SK-N-SH treated with all-trans-retinoic acid at 6 μM for 48 hours (cell line): Measurements from ENCODE around the gene TRABD.

Experiments used
- ESRRG ChIP-seq: fragments of 250-450 bp; sonication (Bioruptor Pico); IDR thresholded peaks from 2 replicates; pipeline ENCODE4 v1.6.1; 2021; ENCODE audit warnings: mild to moderate bottlenecking
- RARB ChIP-seq: fragments of 250-450 bp; sonication (Bioruptor Pico); IDR thresholded peaks from 2 replicates; pipeline ENCODE4 v1.8.0; 2021; ENCODE audit warnings: mild to moderate bottlenecking, moderate library complexity
- ZFP30 ChIP-seq: fragments of 450-650 bp; formaldehyde crosslinking; IDR thresholded peaks from 2 replicates; pipeline ENCODE4 v1.5.0; 2022; ENCODE audit warnings: mild to moderate bottlenecking, moderate library complexity
- TF ChIP-seq, protein P1 (sequence below): fragments of 250-450 bp; sonication (Bioruptor Pico); IDR thresholded peaks from 2 replicates; pipeline ENCODE4 v1.8.0; 2020; ENCODE audit warnings: mild to moderate bottlenecking, moderate library complexity, borderline replicate concordance

DNA sequence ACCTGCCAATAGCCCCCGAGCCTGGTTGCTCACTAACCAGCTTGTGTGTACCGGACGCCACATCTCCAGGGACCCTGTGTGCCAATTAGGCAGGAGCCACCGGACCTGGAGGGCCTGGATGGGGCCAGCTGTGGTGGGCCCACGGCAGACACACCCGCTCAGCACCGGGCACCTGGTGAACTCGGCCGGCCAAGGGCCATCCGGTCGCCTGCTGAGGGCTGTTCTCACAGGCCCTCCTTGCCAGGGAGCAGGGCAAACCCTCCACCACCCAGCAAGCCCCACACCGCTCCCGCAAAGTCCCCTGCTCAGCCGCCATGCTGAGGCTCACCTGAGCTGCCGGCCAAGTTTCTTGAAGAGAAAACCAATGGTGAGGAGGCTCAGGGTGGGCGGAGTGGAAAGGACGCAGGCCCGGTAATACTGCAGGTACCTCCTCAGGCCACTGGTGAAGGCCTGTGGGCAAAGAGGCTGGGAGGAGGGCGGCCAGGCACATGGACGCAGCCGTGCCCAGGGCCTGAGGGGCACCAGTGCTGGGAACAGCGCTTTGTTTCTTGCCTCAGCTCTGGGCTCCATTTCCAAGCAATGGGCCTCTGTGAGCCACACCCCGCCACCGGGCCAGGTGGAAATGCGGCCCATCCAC is 42.0 kb downstream of the TRABD start:
- TF ChIP-seq, protein P1, sequence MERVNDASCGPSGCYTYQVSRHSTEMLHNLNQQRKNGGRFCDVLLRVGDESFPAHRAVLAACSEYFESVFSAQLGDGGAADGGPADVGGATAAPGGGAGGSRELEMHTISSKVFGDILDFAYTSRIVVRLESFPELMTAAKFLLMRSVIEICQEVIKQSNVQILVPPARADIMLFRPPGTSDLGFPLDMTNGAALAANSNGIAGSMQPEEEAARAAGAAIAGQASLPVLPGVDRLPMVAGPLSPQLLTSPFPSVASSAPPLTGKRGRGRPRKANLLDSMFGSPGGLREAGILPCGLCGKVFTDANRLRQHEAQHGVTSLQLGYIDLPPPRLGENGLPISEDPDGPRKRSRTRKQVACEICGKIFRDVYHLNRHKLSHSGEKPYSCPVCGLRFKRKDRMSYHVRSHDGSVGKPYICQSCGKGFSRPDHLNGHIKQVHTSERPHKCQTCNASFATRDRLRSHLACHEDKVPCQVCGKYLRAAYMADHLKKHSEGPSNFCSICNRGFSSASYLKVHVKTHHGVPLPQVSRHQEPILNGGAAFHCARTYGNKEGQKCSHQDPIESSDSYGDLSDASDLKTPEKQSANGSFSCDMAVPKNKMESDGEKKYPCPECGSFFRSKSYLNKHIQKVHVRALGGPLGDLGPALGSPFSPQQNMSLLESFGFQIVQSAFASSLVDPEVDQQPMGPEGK (CRISPR knock-in tag) = no peak
- TF ChIP-seq RARB (CRISPR knock-in tag) (no peak), ESRRG (CRISPR knock-in tag) (no peak), ZFP30 (CRISPR knock-in tag) (no peak)
